Osteocyte (in vitro differentiated cells): ENCODE results near the gene KDM1B. TPM values are rescaled to one million over a fixed set of nuclear protein-coding genes. Genes with fewer than 3 reads are reported as not detected.

Experiments used
- DNase-seq: peaks from one replicate; pipeline ENCODE4 v3.0.0; 2021; ENCODE audit warnings: mixed read lengths; ENCODE audit not compliant: unreplicated experiment; ENCODE audit errors: extremely low spot score
- H3K27ac Mint-ChIP-seq: one replicate; pipeline ENCODE4 v1.8.0; 2021; ENCODE audit warnings: mild to moderate bottlenecking, mixed read lengths; ENCODE audit not compliant: unreplicated experiment
- H3K27me3 Mint-ChIP-seq: one replicate; pipeline ENCODE4 v1.8.0; 2021; ENCODE audit warnings: mixed read lengths; ENCODE audit not compliant: unreplicated experiment
- H3K36me3 Mint-ChIP-seq: one replicate; pipeline ENCODE4 v1.8.0; 2021; ENCODE audit warnings: mixed read lengths; ENCODE audit not compliant: unreplicated experiment
- H3K4me1 Mint-ChIP-seq: one replicate; pipeline ENCODE4 v1.8.0; 2021; ENCODE audit warnings: mixed read lengths; ENCODE audit not compliant: unreplicated experiment
- H3K4me3 Mint-ChIP-seq: one replicate; pipeline ENCODE4 v1.8.0; 2021; ENCODE audit warnings: mild to moderate bottlenecking, moderate library complexity, mixed read lengths; ENCODE audit not compliant: unreplicated experiment
- H3K9me3 Mint-ChIP-seq: one replicate; pipeline ENCODE4 v1.8.0; 2021; ENCODE audit warnings: mixed read lengths; ENCODE audit not compliant: unreplicated experiment
- CTCF ChIP-seq: fragments of 200-600 bp; sonication (generic); IDR thresholded peaks from 2 replicates; pipeline ENCODE4 v1.5.0; 2021; ENCODE audit warnings: antibody characterized with exemption, mild to moderate bottlenecking, moderate library complexity
- total RNA-seq: library from RNA; stranded (reverse); gene quantifications from 2 replicates; pipeline ENCODE4 v1.2.1, GENCODE V29; 2021

The KDM1B gene
- total RNA-seq, 1 donor from 2014 or later, result 12.1 TPM

GRCh38 chr6:18247002-18247401 lies 91.8 kb downstream of the KDM1B start:
- no peak for DNase-seq
- H3K36me3 Mint-ChIP-seq, result peaks cover 61% of the 10 kb centered on the region
- no peaks in the 10 kb centered on the region for H3K27me3 Mint-ChIP-seq
- TF ChIP-seq CTCF, result no peak
- no peaks in the 10 kb centered on the region for H3K9me3 Mint-ChIP-seq
- no peak overlapping the region for H3K4me3 Mint-ChIP-seq
- H3K4me1 Mint-ChIP-seq, result no peaks in the 10 kb centered on the region
- H3K27ac Mint-ChIP-seq, result peak overlapping the region; percentile 69

- peaks cover 56% of the 10 kb centered on the region for H3K36me3 Mint-ChIP-seq
- H3K27ac Mint-ChIP-seq, result no peak overlapping the region
- H3K27me3 Mint-ChIP-seq, result no peaks in the 10 kb centered on the region
- H3K4me1 Mint-ChIP-seq, result no peaks in the 10 kb centered on the region
- no peak for DNase-seq
- no peak overlapping the region for H3K4me3 Mint-ChIP-seq
- H3K9me3 Mint-ChIP-seq, result no peaks in the 10 kb centered on the region
- no peak for TF ChIP-seq CTCF
Observed at GRCh38 chr6:18248698-18249097, 93.5 kb downstream of the KDM1B start.

GRCh38 chr6:18249271-18249670 lies 94.0 kb downstream of the KDM1B start:
- TF ChIP-seq CTCF, result no peak
- Mint-ChIP-seq H3K27ac (no peak overlapping the region), H3K27me3 (no peaks in the 10 kb centered on the region), H3K4me1 (no peaks in the 10 kb centered on the region), H3K4me3 (no peak overlapping the region), H3K9me3 (no peaks in the 10 kb centered on the region), H3K36me3 (peaks cover 50% of the 10 kb centered on the region)
- no peak for DNase-seq

DNA sequence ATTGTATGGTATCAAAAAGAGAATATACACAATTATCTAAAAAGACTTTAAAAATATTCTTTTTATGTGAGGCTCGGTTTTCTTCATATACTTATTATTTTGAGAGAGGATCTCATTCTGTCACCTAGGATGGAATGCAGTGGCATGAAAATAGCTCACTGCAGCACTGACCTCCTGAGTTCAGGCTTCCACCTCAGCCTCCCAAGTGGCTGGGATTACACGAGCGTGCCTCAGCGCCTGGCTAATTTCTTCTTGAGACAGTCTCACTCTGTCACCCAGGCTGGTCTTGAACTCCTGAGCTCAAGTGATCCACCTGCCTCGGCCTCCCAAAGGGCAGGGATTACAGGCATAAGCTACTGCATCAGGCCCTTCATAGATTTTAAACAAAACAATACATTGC lies 98.4 kb downstream of the KDM1B start:
- H3K27me3 Mint-ChIP-seq, result no peaks in the 10 kb centered on the region
- DNase-seq, result no peak
- no peak overlapping the region for H3K27ac Mint-ChIP-seq
- no peak overlapping the region for H3K4me3 Mint-ChIP-seq
- peaks cover 1% of the 10 kb centered on the region for H3K4me1 Mint-ChIP-seq
- no peaks in the 10 kb centered on the region for H3K9me3 Mint-ChIP-seq
- peaks cover 49% of the 10 kb centered on the region for H3K36me3 Mint-ChIP-seq
- TF ChIP-seq CTCF, result no peak

DNA sequence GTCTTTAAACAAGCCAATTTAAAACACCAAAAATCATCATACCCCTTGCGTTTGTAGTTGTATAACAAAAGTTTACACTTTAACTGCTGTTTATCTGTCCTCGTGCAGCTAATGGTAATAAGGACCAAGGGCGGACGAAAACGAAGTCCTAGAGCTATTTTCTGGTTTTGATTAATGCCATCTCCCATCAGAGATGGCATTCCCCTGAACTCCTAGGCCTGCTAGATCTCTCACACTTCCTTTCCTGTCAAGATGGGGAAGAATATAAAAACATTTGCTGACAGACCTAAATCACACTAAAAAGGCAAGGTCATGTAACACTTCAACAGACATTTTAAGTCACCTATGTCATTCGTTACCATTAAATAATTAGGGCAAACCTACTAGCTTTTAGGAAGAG lies 99.6 kb downstream of the KDM1B start:
- Mint-ChIP-seq H3K27me3 (no peaks in the 10 kb centered on the region), H3K4me1 (peaks cover 8% of the 10 kb centered on the region), H3K36me3 (peaks cover 41% of the 10 kb centered on the region), H3K4me3 (no peak overlapping the region), H3K9me3 (no peaks in the 10 kb centered on the region), H3K27ac (peak overlapping the region; percentile 48)
- TF ChIP-seq CTCF, result no peak
- no peak for DNase-seq
